Amygdala (tissue), 56 donors: ENCODE measurements around the gene HDAC9.

Experiments used
- DNase-seq, 56 donors: peaks; one replicate each; lab custom pipeline; 2025; lab: John Stamatoyannopoulos, UW

HDAC9 gene

DNA sequence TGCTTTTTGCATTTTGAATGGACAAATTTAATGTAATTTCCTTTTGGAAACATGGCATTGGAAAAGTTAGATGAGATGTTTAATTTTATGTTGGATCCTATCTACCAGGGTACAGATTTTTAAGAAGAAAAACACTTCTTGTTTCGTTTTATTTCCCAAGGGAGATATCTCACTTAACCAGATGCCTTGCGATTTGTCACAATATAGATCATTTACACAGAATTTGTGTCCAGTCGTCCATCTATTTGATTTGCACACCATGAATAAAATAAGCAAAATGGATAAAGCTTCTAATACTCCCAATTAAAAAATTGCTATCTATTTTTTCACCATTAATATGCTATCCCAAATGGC, 25.7 kb downstream of the HDAC9 start:
- DNase-seq: no peak

DNA sequence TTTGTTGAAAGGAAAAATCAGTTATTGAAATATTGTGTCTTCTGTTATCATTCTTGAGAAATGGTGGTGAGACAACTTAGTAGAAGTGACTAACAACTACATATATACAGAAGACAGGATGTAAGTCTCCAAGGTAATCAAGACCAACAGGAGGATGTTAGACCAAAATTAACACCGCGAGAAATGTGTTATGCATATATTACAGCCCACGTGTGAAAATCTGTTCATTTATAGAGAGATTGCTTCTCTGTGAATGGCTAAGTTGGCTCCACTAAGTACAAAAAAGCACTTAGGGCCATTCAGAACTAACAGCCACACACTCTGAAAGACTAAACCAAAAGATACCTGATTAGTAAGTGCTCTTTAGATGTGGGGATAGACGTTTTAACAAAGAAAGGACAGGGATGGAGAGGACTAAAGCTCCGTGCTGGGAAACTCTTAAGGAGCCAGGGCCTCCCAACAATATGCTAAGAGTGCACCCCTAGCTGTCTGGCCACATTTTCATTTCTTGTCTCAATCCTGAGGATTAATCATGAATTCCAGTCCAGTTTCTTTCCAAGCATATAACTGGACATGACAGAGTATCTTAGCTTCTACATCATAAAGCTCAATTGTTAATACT, 26.5 kb downstream of the HDAC9 start:
- no peak for DNase-seq

DNA sequence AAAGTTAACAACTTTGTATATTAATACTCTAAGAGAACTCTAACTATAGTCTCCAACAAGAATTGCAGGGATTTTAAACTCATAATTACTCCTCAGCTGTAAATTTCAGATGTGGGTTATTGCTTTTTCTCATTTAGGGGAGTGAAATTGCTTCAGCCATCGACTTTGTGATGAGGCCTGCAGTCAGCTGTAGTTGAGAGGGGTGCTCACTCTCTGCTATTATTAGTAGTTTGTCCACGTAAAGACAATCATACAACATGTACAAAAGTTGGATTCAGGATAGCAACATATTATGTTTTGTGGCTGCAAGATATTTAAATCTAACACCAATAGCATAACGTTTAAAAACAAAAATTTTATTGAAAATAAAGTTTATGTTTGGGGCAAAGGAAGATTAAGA, 28.7 kb downstream of the HDAC9 start:
- no peak for DNase-seq

DNA sequence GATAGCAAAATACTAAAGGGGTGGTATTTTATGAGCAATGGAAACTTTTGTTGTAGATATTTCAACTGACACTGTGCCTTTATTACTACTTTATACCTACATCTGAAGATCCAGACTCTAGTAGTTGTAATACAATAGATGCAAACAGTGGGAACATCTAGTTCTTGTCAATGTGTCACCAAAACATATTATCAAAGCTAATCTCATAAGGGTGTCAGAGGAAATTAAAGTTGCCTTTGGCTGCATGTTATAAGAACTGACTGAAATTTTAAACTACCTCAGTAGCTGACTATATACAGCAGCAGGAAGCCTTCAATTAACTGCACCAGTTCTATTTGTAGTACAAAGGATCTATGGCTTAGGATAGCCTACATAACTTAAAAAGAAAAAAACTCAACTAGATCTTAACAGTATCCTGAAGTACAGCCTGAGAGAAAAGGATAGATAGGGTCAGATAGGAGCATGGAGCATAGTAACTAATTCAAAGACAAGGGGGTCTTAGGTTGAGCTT, 30.9 kb downstream of the HDAC9 start:
- no peak for DNase-seq

DNA sequence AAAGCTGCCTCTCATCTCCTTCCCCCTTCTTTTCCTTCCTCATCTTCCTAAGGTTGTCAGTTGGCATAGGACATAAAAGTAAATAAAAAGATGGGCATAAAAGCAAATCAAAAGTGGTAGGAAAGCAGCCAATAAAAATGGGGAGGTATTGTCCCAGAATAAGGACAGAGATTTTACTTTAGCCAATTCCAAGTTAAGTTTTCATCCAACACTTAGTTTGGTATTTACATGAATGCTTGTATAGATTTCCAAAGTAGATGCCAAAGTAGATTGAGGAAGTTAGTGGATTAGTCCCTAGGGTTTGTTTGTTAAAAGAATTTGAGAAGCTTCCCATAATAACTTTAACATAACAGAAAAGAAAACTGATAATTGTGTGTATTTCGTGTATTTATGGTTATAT, 33.7 kb downstream of the HDAC9 start:
- no peak for DNase-seq

DNA sequence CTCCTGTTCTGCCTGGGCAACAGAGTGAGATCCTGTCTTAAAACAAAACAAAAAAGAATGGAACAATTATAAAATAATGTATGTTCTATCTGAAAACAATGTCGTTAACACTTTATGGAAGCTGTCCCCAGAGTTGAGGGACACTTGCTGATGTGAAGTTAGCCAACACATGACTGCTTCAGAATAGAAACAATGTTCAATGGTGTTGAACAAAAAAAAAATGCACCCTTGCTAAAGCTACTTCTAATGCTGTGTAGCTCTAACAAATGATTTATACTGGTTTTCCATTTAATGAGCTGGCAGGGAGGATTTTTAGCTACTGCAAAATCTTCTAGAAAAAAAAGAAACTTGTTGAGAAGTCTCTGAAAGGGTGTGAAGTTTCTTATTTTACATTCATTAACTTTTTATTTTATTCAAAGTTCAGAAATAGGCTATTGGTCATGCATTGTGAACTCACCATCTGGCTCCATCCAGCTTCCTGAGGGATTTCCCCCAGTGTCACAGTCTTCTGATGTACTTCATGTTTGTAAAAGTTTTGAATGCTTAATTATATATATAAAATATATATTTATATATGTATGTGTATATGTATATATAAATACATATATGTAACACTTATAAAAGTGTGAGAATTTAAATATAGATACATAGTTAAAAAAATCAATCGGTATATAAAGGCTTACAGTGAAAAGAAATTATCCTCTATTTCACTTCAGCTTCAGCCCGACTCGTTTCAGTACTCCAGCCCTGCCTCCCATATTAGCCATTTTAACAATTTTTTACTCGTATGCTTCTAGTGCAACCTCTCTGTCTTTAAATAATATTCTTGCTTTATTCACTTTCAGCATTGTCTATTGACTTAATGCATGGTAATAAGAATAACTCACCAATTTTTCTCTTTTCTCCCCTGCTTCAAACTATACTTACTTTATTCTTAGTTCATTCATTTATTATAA, 35.0 kb downstream of the HDAC9 start:
- no peak for DNase-seq

DNA sequence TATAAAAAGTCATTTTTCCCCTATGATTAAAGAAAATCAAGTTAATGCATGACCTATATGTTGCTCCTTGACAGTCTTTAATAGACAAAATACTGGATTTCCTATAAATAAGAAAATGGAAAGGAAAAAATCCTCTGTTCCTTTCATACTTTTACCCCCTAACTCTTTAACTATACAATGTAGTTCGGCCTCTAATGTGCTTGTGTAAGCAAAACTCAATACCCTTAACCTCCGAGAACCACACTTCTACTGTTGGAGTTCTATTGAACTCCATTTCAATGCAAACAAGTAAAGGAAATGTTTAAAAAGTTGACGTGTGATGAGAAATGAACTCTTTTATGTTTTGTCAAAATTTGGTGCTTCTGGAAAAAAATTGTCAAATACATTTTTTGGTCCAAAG, 36.0 kb downstream of the HDAC9 start:
- no peak for DNase-seq

DNA sequence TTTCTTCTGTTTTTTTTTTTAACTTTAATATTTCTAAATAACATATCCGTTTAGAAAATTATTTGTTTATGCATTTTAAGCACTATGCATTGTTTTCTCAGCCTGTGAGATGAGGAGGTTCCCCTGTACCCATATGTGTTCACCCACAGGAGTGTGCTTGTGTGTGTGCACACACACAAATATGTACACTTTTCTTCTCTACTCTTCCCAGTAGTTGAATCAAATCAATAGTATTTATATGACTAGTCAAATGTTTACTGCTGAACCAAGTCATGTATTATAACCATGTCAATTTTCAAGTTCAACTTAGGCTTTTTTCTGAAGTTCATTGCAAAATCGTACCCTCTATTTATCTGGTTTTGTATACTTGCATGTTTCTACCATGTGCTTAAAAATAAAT, 37.3 kb downstream of the HDAC9 start:
- DNase-seq: no peak

DNA sequence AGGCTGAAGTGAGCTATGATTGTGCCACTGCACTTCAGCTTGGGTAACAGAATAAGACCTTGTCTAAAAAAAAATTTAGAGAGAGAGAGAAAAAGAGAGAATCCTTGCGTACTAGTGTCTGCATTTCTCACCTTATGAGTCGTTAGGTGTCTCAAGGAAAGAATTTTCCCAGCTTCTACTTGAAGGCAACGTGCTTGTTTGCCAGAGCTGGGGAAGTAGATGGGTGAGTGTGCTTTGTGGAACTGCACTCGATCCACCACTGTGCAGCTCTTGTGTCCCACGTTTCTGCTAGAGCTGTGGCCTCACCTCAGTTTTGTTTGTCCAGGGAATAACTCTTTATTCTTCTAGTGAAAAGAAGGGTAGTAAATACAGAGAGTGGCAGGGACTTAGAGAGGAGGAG, 38.9 kb downstream of the HDAC9 start:
- DNase-seq: no peak

DNA sequence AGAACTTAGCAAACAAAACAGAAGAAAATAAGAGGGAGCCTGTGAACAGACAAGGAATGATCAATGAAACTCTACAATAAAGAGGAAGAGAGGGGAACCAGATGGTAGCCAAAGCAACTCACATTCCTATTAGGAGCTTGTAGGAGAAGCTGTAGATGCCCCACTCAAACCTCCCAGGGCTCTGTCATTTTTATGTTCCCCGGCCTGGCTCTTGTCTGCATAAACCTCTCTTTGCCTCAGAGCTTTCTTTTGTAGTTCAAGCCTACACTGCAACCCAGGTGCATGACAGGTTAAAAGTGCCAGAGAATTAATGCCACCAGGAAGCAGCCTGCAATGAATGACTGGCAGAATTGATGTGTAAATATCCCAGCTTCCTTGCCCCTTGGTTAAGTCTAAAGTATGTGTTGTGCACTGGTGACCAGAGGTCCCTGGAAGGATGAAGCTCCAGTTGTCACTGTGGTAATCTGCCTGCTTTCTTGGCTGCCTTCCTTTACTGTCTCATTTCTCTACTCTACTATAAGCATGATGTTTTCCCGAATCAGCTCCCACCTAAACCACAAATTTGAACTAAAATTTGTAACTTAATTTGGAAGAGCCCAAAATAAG, 40.4 kb downstream of the HDAC9 start:
- DNase-seq: no peak

DNA sequence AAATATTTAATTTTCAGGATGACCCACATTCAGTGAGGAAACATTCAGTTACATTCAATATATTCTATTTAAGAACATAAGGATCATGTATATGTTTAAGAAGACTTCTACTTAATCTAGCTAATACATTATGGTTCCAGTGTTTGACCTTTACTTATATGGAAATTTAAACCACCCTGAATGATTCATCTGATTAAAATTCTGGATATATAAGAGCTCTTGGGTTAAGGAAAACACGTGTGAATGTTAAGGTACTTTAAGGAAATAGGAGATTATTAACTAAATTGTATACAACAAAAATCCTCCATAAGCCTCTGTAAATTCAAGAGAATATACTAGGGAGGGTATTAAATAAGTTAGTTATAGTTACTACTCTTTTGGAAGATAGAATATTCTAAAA, 40.9 kb downstream of the HDAC9 start:
- DNase-seq: no peak

DNA sequence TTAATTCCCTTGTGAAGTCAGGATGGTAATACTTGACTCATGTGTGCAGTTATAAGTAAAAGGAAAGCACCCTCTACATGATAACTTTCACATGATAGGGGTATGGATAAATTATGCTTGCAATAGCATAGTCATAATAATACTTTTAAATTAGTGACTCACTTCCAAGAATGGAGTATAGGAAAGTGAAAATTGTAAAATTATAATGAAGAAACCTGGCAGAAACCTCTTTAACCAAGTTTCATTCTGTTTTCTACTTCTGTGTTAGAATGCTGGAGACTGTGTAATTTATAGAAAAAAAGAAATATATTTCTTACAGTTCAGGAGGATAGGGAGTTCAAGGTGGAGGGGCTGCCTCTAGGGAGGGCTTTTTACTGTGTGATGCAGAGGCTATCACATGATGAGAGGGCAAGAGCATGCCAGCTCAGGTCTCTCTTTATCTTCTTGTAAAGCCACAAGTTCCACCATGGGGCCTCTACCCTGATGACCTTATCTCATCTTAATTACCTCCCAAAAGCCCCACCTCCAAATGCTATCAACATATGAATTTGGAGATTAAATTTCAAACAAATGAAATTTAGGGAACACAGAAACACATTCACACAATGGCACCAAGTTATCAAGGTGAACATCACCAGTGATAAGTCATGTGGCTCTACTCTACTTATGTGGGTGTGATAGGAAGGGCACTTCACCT, 43.2 kb downstream of the HDAC9 start:
- DNase-seq: no peak

DNA sequence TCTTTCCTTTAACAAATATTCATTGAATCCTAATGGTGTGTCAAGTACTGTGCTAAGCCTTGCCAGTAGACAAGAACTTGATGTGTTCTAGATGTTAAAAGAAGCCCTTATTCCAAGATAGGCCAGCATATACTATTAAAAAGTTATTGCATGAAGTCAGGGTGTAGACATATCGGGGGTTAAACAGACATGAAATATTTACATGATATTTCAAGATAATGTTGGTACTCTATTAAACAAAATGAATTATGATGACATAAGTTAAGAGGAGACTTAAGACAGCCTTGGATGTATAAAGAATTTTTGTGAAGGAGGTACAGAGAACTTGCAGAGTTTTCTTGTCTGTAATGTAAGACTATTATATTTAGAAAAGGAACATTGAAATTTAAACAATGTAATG, 44.8 kb downstream of the HDAC9 start:
- DNase-seq: no peak

DNA sequence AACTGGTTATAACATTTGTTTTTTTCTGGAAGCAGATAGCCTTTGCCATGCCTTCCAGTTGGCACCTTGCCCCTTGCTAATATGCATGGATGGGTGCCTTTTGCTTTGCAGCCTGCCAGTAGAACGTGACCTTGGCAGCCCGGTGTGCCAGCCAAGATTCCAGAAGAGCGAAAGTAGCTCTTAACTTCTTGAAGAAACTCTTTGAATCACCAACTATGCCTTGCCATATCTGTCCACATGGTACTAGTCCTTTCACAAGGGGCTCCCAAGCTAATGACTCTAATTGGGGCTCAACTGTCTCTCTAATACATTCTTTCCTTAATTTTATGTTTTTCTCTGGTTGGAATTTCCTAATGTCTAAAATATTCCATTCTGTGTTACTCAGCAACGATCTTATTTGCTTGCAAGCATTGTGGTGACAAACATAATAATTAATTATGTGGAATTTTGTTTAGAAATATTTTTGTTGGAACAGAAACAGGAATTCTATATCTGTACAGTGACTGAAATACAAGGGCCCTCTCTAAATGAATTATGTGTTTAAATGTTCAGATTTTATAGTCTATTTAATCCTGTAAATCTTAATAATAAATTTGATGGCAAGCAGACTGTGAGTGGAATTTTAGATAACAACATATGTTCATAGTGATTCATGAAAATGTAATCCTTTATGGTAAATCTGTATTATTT, 45.8 kb downstream of the HDAC9 start:
- DNase-seq: peak in 13 of 56 donors; percentile 5 to 61 (median 11)

DNA sequence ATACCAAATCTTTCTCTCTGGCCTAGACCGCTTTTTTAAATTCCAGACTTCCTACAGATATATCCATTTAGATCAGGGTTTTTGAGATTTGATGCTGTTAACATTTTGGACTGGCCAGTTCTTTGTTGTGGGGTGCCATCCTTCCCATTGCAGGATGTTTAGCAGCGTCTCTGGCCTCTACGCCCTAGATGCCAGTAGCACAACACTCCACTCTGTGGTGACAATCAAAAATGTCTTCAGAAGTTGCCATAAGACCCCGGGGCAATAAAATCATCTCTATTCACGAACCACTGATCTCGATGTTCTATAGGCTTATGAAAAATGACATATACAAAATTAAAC, 46.3 kb downstream of the HDAC9 start:
- DNase-seq: peak in 1 of 56 donors; percentile 7

DNA sequence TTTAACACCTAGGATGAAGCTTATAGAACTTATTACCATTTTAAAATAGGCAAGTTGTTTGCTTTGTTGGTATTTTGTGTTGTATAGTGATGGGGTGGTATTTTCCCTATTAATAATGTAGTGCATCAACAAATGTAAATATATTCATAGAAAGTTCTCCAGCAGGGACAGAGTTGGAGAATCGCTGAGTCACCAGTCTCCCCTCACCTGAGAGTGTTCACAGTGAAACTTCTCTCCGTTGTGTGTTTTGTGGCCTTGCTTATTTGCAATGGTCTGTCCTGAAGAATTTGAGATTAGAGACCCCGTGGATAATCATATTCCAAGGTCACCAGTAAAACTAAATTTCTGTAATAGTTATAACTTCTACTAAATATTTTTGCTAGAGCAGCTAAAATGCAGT, 51.0 kb downstream of the HDAC9 start:
- no peak for DNase-seq

DNA sequence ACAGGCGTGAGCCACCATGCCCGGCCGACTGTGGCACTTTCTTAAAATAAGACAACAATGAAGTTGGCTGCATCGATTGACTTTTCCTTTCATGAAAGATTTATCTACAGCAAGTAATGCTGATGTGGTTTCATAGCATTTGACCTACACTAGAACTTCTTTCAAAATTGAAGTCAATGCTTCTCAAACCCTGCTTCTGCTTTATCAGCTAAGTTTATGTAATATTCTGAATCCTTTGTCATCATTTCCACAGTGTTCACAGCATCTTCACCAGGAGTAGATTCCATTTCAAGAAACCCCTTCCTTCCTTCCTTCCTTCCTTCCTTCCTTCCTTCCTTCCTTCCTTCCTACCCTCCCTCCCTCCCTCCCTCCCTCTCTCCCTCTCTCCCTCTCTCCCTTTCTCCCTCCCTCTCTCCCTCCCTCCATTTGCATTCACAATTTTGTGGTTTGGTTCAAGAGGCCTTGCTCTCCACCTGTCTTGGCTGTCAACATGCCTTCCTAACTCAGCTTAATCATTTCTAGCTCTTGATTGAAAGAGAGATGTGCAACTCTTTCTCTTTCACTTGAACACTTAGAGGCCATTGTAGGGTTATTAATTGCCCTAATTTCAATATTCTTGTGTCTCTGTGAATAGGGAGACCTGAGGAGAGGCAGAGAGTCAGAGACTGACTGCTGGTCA, 52.1 kb downstream of the HDAC9 start:
- DNase-seq: no peak

DNA sequence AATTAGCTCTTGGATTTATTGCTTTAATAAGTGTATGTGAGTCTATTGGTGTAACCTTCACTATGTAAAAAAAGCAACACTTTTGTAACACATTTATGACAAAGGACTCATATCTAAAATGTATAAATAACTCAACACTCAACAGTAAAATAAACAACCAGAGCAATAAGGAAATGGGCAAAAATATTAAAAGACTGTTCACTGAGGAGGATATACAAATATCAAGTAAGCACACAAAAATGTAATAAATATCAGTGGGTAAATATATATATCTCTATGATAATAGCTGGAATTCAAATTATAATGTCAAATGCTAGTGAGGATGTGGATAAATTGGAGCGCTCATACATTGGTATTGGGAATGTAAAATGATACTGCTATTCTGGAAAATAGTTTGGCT, 53.0 kb downstream of the HDAC9 start:
- no peak for DNase-seq

DNA sequence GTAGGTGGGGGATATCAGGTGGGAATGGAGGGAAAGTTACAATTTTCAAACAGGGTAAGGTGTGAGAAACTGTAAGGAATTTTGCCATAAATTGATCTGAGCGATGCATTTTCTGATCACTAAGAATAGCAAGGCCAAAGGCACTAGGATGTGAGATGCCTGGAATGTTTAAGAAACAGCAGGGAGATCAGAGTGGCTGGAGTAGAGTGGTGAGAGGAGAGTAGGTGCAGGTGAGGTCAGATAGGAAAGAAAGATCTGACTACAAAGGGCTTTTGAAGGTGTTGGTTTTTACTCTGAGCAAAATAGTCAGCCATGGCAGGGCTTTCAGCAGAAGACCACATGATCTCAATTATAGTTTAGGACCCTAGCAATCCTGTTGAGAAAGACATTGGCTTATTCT, 55.0 kb downstream of the HDAC9 start:
- no peak for DNase-seq
